OCI-LY3 (cell line): ENCODE data around the gene SPOCK1.

ENCODE experiments used
- H2AFZ ChIP-seq: fragments of 200-600, 300-600 bp; shearing (Covaris generic); 2 replicates; pipeline ENCODE4 v1.6.0; 2014; ENCODE audit warnings: antibody characterized with exemption, low read depth, low read length
- H3K27ac ChIP-seq: fragments of 200-600, 300-600 bp; sonication (generic); 2 replicates; pipeline ENCODE4 v1.5.1; 2014; ENCODE audit warnings: mild to moderate bottlenecking, low read length, moderate library complexity, mixed read lengths
- H3K27me3 ChIP-seq: fragments of 200-600, 300-600 bp; sonication (generic); 2 replicates; pipeline ENCODE4 v1.6.1; 2014; ENCODE audit warnings: low read depth, low read length, mixed read lengths
- H3K36me3 ChIP-seq: fragments of 200-600, 300-600 bp; sonication (generic); replicated peaks from 2 replicates; pipeline ENCODE3; 2014; ENCODE audit warnings: low read depth, low read length, mixed read lengths
- H3K4me1 ChIP-seq: fragments of 300-600, 200-600 bp; sonication (generic); 2 replicates; pipeline ENCODE4 v1.6.1; 2014; ENCODE audit warnings: low read length, mixed read lengths
- H3K4me2 ChIP-seq: fragments of 200-600, 300-600 bp; sonication (generic); 2 replicates; pipeline ENCODE4 v1.6.1; 2014; ENCODE audit warnings: low read length, mixed read lengths
- H3K4me3 ChIP-seq: fragments of 300-600, 200-600 bp; sonication (generic); 2 replicates; pipeline ENCODE4 v1.5.1; 2014; ENCODE audit warnings: antibody characterized with exemption, mild to moderate bottlenecking, low read length, moderate library complexity
- H3K79me2 ChIP-seq: fragments of 300-600, 200-600 bp; shearing (Covaris generic); 2 replicates; pipeline ENCODE4 v1.6.1; 2014; ENCODE audit warnings: mild to moderate bottlenecking, low read length, mixed read lengths
- H3K9ac ChIP-seq: fragments of 300-600, 200-600 bp; shearing (Covaris generic); 2 replicates; pipeline ENCODE4 v1.6.0; 2014; ENCODE audit warnings: mild to moderate bottlenecking, low read length, moderate library complexity
- H3K9me3 ChIP-seq: fragments of 200-600, 300-600 bp; shearing (Covaris generic); 2 replicates; pipeline ENCODE4 v1.6.1; 2014; ENCODE audit warnings: low read length, mixed read lengths; ENCODE audit not compliant: insufficient read depth
- H4K20me1 ChIP-seq: fragments of 200-600, 300-600 bp; sonication (generic); 2 replicates; pipeline ENCODE4 v1.6.1; 2016; ENCODE audit warnings: low read length, mixed read lengths; ENCODE audit not compliant: insufficient read depth
- CTCF ChIP-seq: fragments of 200-600, 300-600 bp; sonication (generic); IDR thresholded peaks from 2 replicates; pipeline ENCODE4 v1.5.1; 2014; ENCODE audit warnings: antibody characterized with exemption, low read length, low read depth
- EZH2phosphoT487 ChIP-seq: fragments of 200-600 bp; shearing (Covaris generic); IDR thresholded peaks from 2 replicates; pipeline ENCODE4 v1.6.1; 2018; ENCODE audit warnings: antibody characterized with exemption, mixed run types, low read depth

SPOCK1 gene

DNA sequence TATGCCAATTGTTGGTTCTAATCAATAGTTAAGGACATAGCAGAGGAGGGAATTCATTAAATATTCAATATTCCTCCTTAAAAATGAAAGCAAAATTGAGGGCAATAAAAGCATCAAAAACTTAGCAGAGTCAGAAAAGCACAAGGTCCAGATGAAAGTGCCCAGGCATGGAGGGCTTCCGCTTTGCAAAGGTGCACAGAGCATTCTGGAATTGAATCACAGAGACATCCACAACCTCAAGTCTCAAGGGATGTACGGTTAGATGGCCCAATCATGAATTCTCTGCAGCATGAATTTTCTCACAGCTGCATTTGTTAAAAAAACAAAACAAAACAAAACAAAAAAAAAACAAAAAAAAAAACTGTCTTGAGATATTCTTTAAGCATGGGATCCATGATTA is 253.7 kb downstream of the SPOCK1 start:
- Histone ChIP-seq H3K9me3 (no peaks in the 10 kb centered on the region), H3K4me1 (no peaks in the 10 kb centered on the region), H3K9ac (no peak overlapping the region), H3K27ac (no peak overlapping the region), H3K4me3 (no peak overlapping the region), H3K27me3 (no peaks in the 10 kb centered on the region), H3K79me2 (no peaks in the 10 kb centered on the region), H3K4me2 (no peak overlapping the region), H2AFZ (no peak overlapping the region), H3K36me3 (no peaks in the 10 kb centered on the region), H4K20me1 (no peaks in the 10 kb centered on the region)
- TF ChIP-seq EZH2phosphoT487 = no peak
- TF ChIP-seq CTCF = no peak

- no peaks in the 10 kb centered on the region for H4K20me1 ChIP-seq
- H3K27me3 ChIP-seq = no peaks in the 10 kb centered on the region
- no peak overlapping the region for H3K4me3 ChIP-seq
- H3K9ac ChIP-seq = no peak overlapping the region
- no peak overlapping the region for H3K27ac ChIP-seq
- TF ChIP-seq EZH2phosphoT487 (no peak), CTCF (no peak)
- no peaks in the 10 kb centered on the region for H3K36me3 ChIP-seq
- no peaks in the 10 kb centered on the region for H3K9me3 ChIP-seq
- no peaks in the 10 kb centered on the region for H3K79me2 ChIP-seq
- H3K4me2 ChIP-seq = no peak overlapping the region
- H2AFZ ChIP-seq = no peak overlapping the region
- no peaks in the 10 kb centered on the region for H3K4me1 ChIP-seq
These were observed 258.8 kb downstream of the SPOCK1 start for GRCh38 chr5:137240285-137240684.

- H3K79me2 ChIP-seq = no peaks in the 10 kb centered on the region
- H3K36me3 ChIP-seq = no peaks in the 10 kb centered on the region
- no peak overlapping the region for H3K9ac ChIP-seq
- H3K4me1 ChIP-seq = no peaks in the 10 kb centered on the region
- TF ChIP-seq EZH2phosphoT487 (no peak), CTCF (no peak)
- no peaks in the 10 kb centered on the region for H3K9me3 ChIP-seq
- no peak overlapping the region for H3K4me2 ChIP-seq
- H4K20me1 ChIP-seq = no peaks in the 10 kb centered on the region
- H3K4me3 ChIP-seq = no peak overlapping the region
- H3K27me3 ChIP-seq = no peaks in the 10 kb centered on the region
- no peak overlapping the region for H2AFZ ChIP-seq
- H3K27ac ChIP-seq = no peak overlapping the region
These were observed 262.1 kb downstream of the SPOCK1 start for GRCh38 chr5:137236849-137237507.

- no peaks in the 10 kb centered on the region for H3K36me3 ChIP-seq
- H3K4me1 ChIP-seq = no peaks in the 10 kb centered on the region
- no peaks in the 10 kb centered on the region for H4K20me1 ChIP-seq
- no peak overlapping the region for H3K9ac ChIP-seq
- no peaks in the 10 kb centered on the region for H3K9me3 ChIP-seq
- H3K79me2 ChIP-seq = no peaks in the 10 kb centered on the region
- TF ChIP-seq EZH2phosphoT487 (no peak), CTCF (no peak)
- no peaks in the 10 kb centered on the region for H3K27me3 ChIP-seq
- H3K4me3 ChIP-seq = no peak overlapping the region
- H3K27ac ChIP-seq = no peak overlapping the region
- H2AFZ ChIP-seq = no peak overlapping the region
- no peak overlapping the region for H3K4me2 ChIP-seq
These were observed 262.9 kb downstream of the SPOCK1 start for GRCh38 chr5:137236252-137236651.
